Esophagus muscularis mucosa (tissue), 4 donors: Measurements from ENCODE around the gene RPS6KA1. TPM values are rescaled to one million over a fixed set of nuclear protein-coding genes. Genes with fewer than 3 reads are reported as not detected.
"Not testable (repeated sequence)": the region's sequence is repeated elsewhere in the genome, so short reads cannot be mapped to it uniquely, and the experiment has no call there.

ENCODE experiments used
- DNase-seq: peaks from one replicate; pipeline ENCODE4 v3.0.0-alpha.2; 2017; ENCODE audit errors: extremely low spot score
- H3K27ac ChIP-seq, 4 donors: fragments of 200-600 bp; sonication (generic); replicated peaks in 1 of 4; 1 replicate in 3 of 4; 2 replicates in 1 of 4; pipeline ENCODE4 v1.5.1; 2016 to 2019; ENCODE audit warnings: mild to moderate bottlenecking in 1 of 4
- H3K27me3 ChIP-seq, 4 donors: fragments of 200-600 bp; sonication (generic); one replicate each; pipeline versions ENCODE4 v1.5.1 to v1.6.0; 2016 to 2019
- H3K36me3 ChIP-seq, 4 donors: fragments of 200-600 bp; sonication (generic); one replicate each; pipeline ENCODE4 v1.5.1; 2016 to 2019
- H3K4me1 ChIP-seq, 4 donors: fragments of 200-600 bp; sonication (generic); one replicate each; pipeline ENCODE4 v1.5.1; 2016 to 2019
- H3K4me3 ChIP-seq, 4 donors: fragments of 200-600 bp; sonication (generic); 1 replicate in 2 of 4; 2 replicates in 2 of 4; pipeline ENCODE4 v1.5.1; 2016 to 2019; ENCODE audit warnings: mild to moderate bottlenecking in 4 of 4, moderate library complexity in 1 of 4
- H3K9me3 ChIP-seq, 4 donors: fragments of 200-600 bp; sonication (generic); 1 replicate in 3 of 4; 2 replicates in 1 of 4; pipeline ENCODE4 v1.5.1; 2016 to 2019
- CTCF ChIP-seq, 3 experiments: fragments of 200-600 bp in 2 of 3; fragments of 450-650 bp in 1 of 3; sonication (generic) in 2 of 3; IDR thresholded peaks; one replicate each; pipeline ENCODE4 v1.5.1; 2017 to 2019; ENCODE audit warnings: antibody characterized with exemption in 3 of 3, mild to moderate bottlenecking in 2 of 3, moderate library complexity in 1 of 3
- EP300 ChIP-seq: sonication (generic); formaldehyde crosslinking; IDR thresholded peaks from one replicate; pipeline ENCODE4 v1.6.1; 2017; ENCODE audit warnings: antibody characterized with exemption
- POLR2A ChIP-seq: fragments of 450-650 bp; IDR thresholded peaks from one replicate; pipeline ENCODE4 v1.6.1; 2017; ENCODE audit warnings: antibody characterized with exemption, moderate library complexity, mild to moderate bottlenecking, low read depth
- POLR2AphosphoS5 ChIP-seq, 2 donors: sonication (generic); formaldehyde crosslinking; IDR thresholded peaks; one replicate each; pipeline ENCODE4 v1.6.1; 2017; ENCODE audit warnings: antibody characterized with exemption in 2 of 2
- WGBS: methylation state at CpG from one replicate; pipeline ENCODE4 v1.1.5; 2018; 5-methylcytosine and 5-hydroxymethylcytosine counted together
- intact Hi-C: fragments of 100-400 bp; cut with DNase I; formaldehyde crosslinking; loops from one replicate; pipeline ENCODE4 v1.15.1; 2023
- total RNA-seq, 4 donors: library from RNA; depleted of rRNA; stranded (reverse); fragments of >200 nt; gene quantifications; one replicate each; pipeline versions ENCODE4 v1.1.0 to v1.2.1, GENCODE V29; 2016

RPS6KA1 gene
- total RNA-seq, 4 donors from 2014 or later = 7.0 to 16.7 (median 8.7) TPM

GRCh38 chr1:26585471-26585870 lies 55.9 kb downstream of the RPS6KA1 start:
- TF ChIP-seq POLR2AphosphoS5 (IDR thresholded peaks at IDR 0.05) = no peak
- H3K27me3 ChIP-seq = no peaks in the 10 kb centered on the region
- no peak overlapping the region for H3K4me3 ChIP-seq
- intact Hi-C loops = no loop called here
- H3K4me1 ChIP-seq = no peaks in the 10 kb centered on the region
- H3K36me3 ChIP-seq = no peaks in the 10 kb centered on the region
- no peak for DNase-seq
- no peak overlapping the region for H3K27ac ChIP-seq
- peaks cover 0 to 9% (median 7%) of the 10 kb centered on the region in 4 donors for H3K9me3 ChIP-seq
- 89% methylated on average over 6 of the region's 6 CpGs for WGBS

- H3K27ac ChIP-seq = no peak overlapping the region
- H3K36me3 ChIP-seq = no peaks in the 10 kb centered on the region
- peaks cover 0 to 6% (median 4%) of the 10 kb centered on the region in 4 donors for H3K9me3 ChIP-seq
- no peaks in the 10 kb centered on the region for H3K27me3 ChIP-seq
- no peak for TF ChIP-seq EP300
- no peak for TF ChIP-seq POLR2A
- TF ChIP-seq CTCF (IDR thresholded peaks at IDR 0.05) = no peak
- TF ChIP-seq POLR2AphosphoS5 (IDR thresholded peaks at IDR 0.05) = no peak
- no peak for DNase-seq
- intact Hi-C loops = loop anchor here (10.0 kb wide), 1 partner anchor 99 kb away; no protein-coding TSS in a partner anchor
- H3K4me3 ChIP-seq = no peak overlapping the region
- WGBS = 71% methylated on average over 5 of the region's 5 CpGs
- H3K4me1 ChIP-seq = no peaks in the 10 kb centered on the region
Measured at GRCh38 chr1:26593385-26593784, 63.8 kb downstream of the RPS6KA1 start.

- H3K27me3 ChIP-seq, H3K27ac ChIP-seq, H3K4me3 ChIP-seq, H3K4me1 ChIP-seq, H3K36me3 ChIP-seq, H3K9me3 ChIP-seq, DNase-seq: not testable (repeated sequence)
- intact Hi-C loops = loop anchor here (10.0 kb wide), 1 partner anchor 100 kb away; no protein-coding TSS in a partner anchor
- 91% methylated on average over 6 of the region's 6 CpGs for WGBS
Measured at GRCh38 chr1:26594593-26594992, 65.0 kb downstream of the RPS6KA1 start.

- intact Hi-C loops = loop anchor here (10.0 kb wide), 1 partner anchor 103 kb away; no protein-coding TSS in a partner anchor
- no peak overlapping the region for H3K27ac ChIP-seq
- 4% methylated on average over 2 of the region's 2 CpGs for WGBS
- DNase-seq = no peak
- peak; percentile 61 to 82 (median 63) for TF ChIP-seq CTCF (IDR thresholded peaks at IDR 0.05)
- TF ChIP-seq POLR2AphosphoS5 (IDR thresholded peaks at IDR 0.05) = no peak
- no peaks in the 10 kb centered on the region for H3K9me3 ChIP-seq
- no peaks in the 10 kb centered on the region for H3K27me3 ChIP-seq
- H3K4me1 ChIP-seq = peaks cover 0 to 5% (median 3%) of the 10 kb centered on the region in 4 donors
- no peak overlapping the region for H3K4me3 ChIP-seq
- no peaks in the 10 kb centered on the region for H3K36me3 ChIP-seq
Measured at GRCh38 chr1:26597629-26598039, 68.1 kb downstream of the RPS6KA1 start.

- Histone ChIP-seq H3K36me3 (no peaks in the 10 kb centered on the region), H3K9me3 (no peaks in the 10 kb centered on the region), H3K27me3 (no peaks in the 10 kb centered on the region), H3K4me1 (peaks cover 0 to 16% (median 15%) of the 10 kb centered on the region in 4 donors), H3K4me3 (no peak overlapping the region), H3K27ac (no peak overlapping the region)
- intact Hi-C loops = loop anchor here (10.0 kb wide), 1 partner anchor 104 kb away; no protein-coding TSS in a partner anchor
- DNase-seq = no peak
- WGBS = 35% methylated on average over 3 of the region's 3 CpGs
- TF ChIP-seq POLR2AphosphoS5 (IDR thresholded peaks at IDR 0.05) (no peak), CTCF (IDR thresholded peaks at IDR 0.05) (no peak), EP300 (no peak), POLR2A (no peak)
Measured at GRCh38 chr1:26598890-26599289, 69.3 kb downstream of the RPS6KA1 start.

- no peak for DNase-seq
- TF ChIP-seq CTCF (IDR thresholded peaks at IDR 0.05) = peak; percentile 86 to 95 (median 87)
- no peak for TF ChIP-seq EP300
- Histone ChIP-seq H3K36me3 (no peaks in the 10 kb centered on the region), H3K4me3 (no peak overlapping the region), H3K27me3 (no peaks in the 10 kb centered on the region), H3K9me3 (no peaks in the 10 kb centered on the region), H3K4me1 (peaks cover 0 to 29% (median 22%) of the 10 kb centered on the region in 4 donors), H3K27ac (peak overlapping the region in 3 of 4 donors; percentile 23 to 51 (median 36))
- WGBS = 0% methylated on average over 2 of the region's 2 CpGs
- intact Hi-C loops = loop anchor here (1.0 to 5.0 kb wide), 3 partner anchors 75 to 186 kb away; no protein-coding TSS in a partner anchor
Measured at GRCh38 chr1:26602378-26602959, 72.9 kb downstream of the RPS6KA1 start.
